IMR-90 (cell line): ENCODE measurements around the gene ATP5PO. TPM values are rescaled to one million over a fixed set of nuclear protein-coding genes. Genes with fewer than 3 reads are reported as not detected.

Source experiments
- ATAC-seq: fragments of 200-7000 bp; cut with Tn5 transposase; 2 replicates; pipeline ENCODE4 v1.9.1; 2020; ENCODE audit warnings: low read depth, mild to moderate bottlenecking, moderate library complexity
- BruUV-seq: library from RNA; stranded (reverse); fragments of 400-500 nt; replicated peaks from 2 replicates; lab custom pipeline; 2021; lab: Mats Ljungman, UMichigan
- CTCF ChIA-PET: fragments of 300-600 bp; formaldehyde crosslinking; extraction: SDS; loops from one replicate; lab custom pipeline; 2021; ENCODE audit warnings: antibody characterized with exemption; lab: Yijun Ruan, JAX
- POLR2A ChIA-PET: fragments of 300-600 bp; sonication (Branson Sonifier 250); formaldehyde crosslinking; loops from one replicate; lab custom pipeline; 2022; ENCODE audit warnings: antibody characterized with exemption; ENCODE audit not compliant: unreplicated experiment; lab: Charles Lee
- DNase-seq: peaks from one replicate; pipeline ENCODE4 v3.0.0; 2013
- H2AFZ ChIP-seq: replicated peaks from 2 replicates; pipeline ENCODE3; 2013; ENCODE audit warnings: low read length, mild to moderate bottlenecking; ENCODE audit not compliant: poor library complexity
- H2AK5ac ChIP-seq: 2 replicates; pipeline ENCODE4 v1.6.1; 2013; ENCODE audit warnings: low read depth, low read length, inconsistent platforms
- H2AK9ac ChIP-seq: replicated peaks from 2 replicates; pipeline ENCODE3; 2013; ENCODE audit warnings: mild to moderate bottlenecking, low read depth, low read length, moderate library complexity; ENCODE audit not compliant: poor library complexity
- H2BK120ac ChIP-seq: 2 replicates; pipeline ENCODE4 v1.6.1; 2013; ENCODE audit warnings: low read depth, low read length, inconsistent platforms
- H2BK15ac ChIP-seq: 3 replicates; pipeline ENCODE4 v1.6.1; 2013; ENCODE audit warnings: low read depth, low read length, inconsistent platforms
- H2BK20ac ChIP-seq: 2 replicates; pipeline ENCODE4 v1.6.1; 2013; ENCODE audit warnings: low read depth, mild to moderate bottlenecking, inconsistent platforms, low read length, moderate library complexity
- H2BK5ac ChIP-seq: 2 replicates; pipeline ENCODE4 v1.6.1; 2013; ENCODE audit warnings: mild to moderate bottlenecking, low read depth, low read length, inconsistent platforms; ENCODE audit not compliant: poor library complexity, severe bottlenecking
- H3K14ac ChIP-seq: replicated peaks from 2 replicates; pipeline ENCODE4 v1.6.1; 2013; ENCODE audit warnings: low read depth, low read length, inconsistent platforms
- H3K18ac ChIP-seq: 2 replicates; pipeline ENCODE4 v1.6.1; 2013; ENCODE audit warnings: low read depth, low read length, control low read depth
- H3K23ac ChIP-seq: 2 replicates; pipeline ENCODE4 v1.6.1; 2013; ENCODE audit warnings: low read depth, low read length, inconsistent platforms
- H3K27ac ChIP-seq: 2 replicates; pipeline ENCODE4 v1.5.1; 2013; ENCODE audit warnings: mild to moderate bottlenecking, control low read depth, low read length; ENCODE audit not compliant: insufficient read depth
- H3K27me3 ChIP-seq: 2 replicates; pipeline ENCODE4 v1.6.1; 2013; ENCODE audit warnings: low read length; ENCODE audit not compliant: control insufficient read depth, insufficient read depth
- H3K36me3 ChIP-seq: 2 replicates; pipeline ENCODE4 v1.6.1; 2013; ENCODE audit warnings: low read length, mixed read lengths; ENCODE audit not compliant: control insufficient read depth, insufficient read depth
- H3K4ac ChIP-seq: 2 replicates; pipeline ENCODE4 v1.6.1; 2013; ENCODE audit warnings: low read depth, low read length, inconsistent platforms
- H3K4me1 ChIP-seq: 2 replicates; pipeline ENCODE4 v1.6.1; 2013; ENCODE audit warnings: low read length, mixed read lengths; ENCODE audit not compliant: control insufficient read depth, insufficient read depth
- H3K4me2 ChIP-seq: 2 replicates; pipeline ENCODE4 v1.6.1; 2013; ENCODE audit warnings: low read depth, mild to moderate bottlenecking, control low read depth, low read length, moderate library complexity
- H3K4me3 ChIP-seq: 2 replicates; pipeline ENCODE4 v1.5.1; 2013; ENCODE audit warnings: low read depth, mild to moderate bottlenecking, control low read depth, low read length, moderate library complexity; ENCODE audit not compliant: insufficient read depth
- H3K56ac ChIP-seq: 2 replicates; pipeline ENCODE4 v1.6.1; 2013; ENCODE audit warnings: low read length, inconsistent platforms; ENCODE audit not compliant: insufficient read depth; ENCODE audit errors: extremely low read depth
- H3K79me1 ChIP-seq, 2 experiments: 2 replicates each; pipeline ENCODE4 v1.6.1; 2013; ENCODE audit warnings: low read length in 2 of 2, inconsistent platforms in 1 of 2, low read depth in 1 of 2
- H3K9ac ChIP-seq: 2 replicates; pipeline ENCODE4 v1.6.1; 2013; ENCODE audit warnings: low read depth, low read length, control low read depth
- H3K9me1 ChIP-seq: 2 replicates; pipeline ENCODE4 v1.6.1; 2013; ENCODE audit warnings: low read length, inconsistent platforms; ENCODE audit not compliant: insufficient read depth
- H3K9me3 ChIP-seq: 2 replicates; pipeline ENCODE4 v1.6.1; 2013; ENCODE audit warnings: low read length; ENCODE audit not compliant: control insufficient read depth, insufficient read depth
- H4K20me1 ChIP-seq: 2 replicates; pipeline ENCODE4 v1.6.1; 2013; ENCODE audit warnings: low read length, inconsistent platforms; ENCODE audit not compliant: insufficient read depth
- H4K5ac ChIP-seq: 2 replicates; pipeline ENCODE4 v1.6.1; 2013; ENCODE audit warnings: mild to moderate bottlenecking, low read depth, low read length, control low read depth
- H4K8ac ChIP-seq, 2 experiments: 2 replicates each; pipeline ENCODE4 v1.6.1; 2013; ENCODE audit warnings: low read depth in 2 of 2, low read length in 2 of 2, control low read depth in 1 of 2, inconsistent platforms in 1 of 2
- H4K91ac ChIP-seq: 2 replicates; pipeline ENCODE4 v1.6.1; 2013; ENCODE audit warnings: low read depth, low read length, inconsistent platforms; ENCODE audit not compliant: insufficient read depth
- BHLHE40 ChIP-seq: fragments of 150-350 bp; IDR thresholded peaks from 2 replicates; pipeline ENCODE4 v1.6.1; 2016; ENCODE audit warnings: mild to moderate bottlenecking, low read depth, low read length
- CEBPB ChIP-seq: IDR thresholded peaks from 2 replicates; pipeline ENCODE4 v1.6.1; 2012; ENCODE audit warnings: low read depth, low read length, improper control_type of control experiment
- CHD1 ChIP-seq: IDR thresholded peaks from 2 replicates; pipeline ENCODE4 v1.6.1; 2012; ENCODE audit warnings: low read depth, low read length, improper control_type of control experiment
- FOS ChIP-seq: fragments of 150-350 bp; IDR thresholded peaks from 2 replicates; pipeline ENCODE4 v1.6.1; 2016; ENCODE audit warnings: low read depth, low read length
- MAZ ChIP-seq: IDR thresholded peaks from 2 replicates; pipeline ENCODE4 v1.6.1; 2012; ENCODE audit warnings: low read depth, mild to moderate bottlenecking, low read length, improper control_type of control experiment, moderate library complexity, borderline replicate concordance
- MXI1 ChIP-seq: IDR thresholded peaks from 2 replicates; pipeline ENCODE4 v1.6.1; 2012; ENCODE audit warnings: low read depth, mild to moderate bottlenecking, low read length, moderate library complexity, borderline replicate concordance
- NFE2L2 ChIP-seq: fragments of 150-350 bp; IDR thresholded peaks from 2 replicates; pipeline ENCODE4 v1.6.1; 2016; ENCODE audit warnings: low read depth, mild to moderate bottlenecking, low read length
- POLR2A ChIP-seq: IDR thresholded peaks from 2 replicates; pipeline ENCODE4 v1.6.1; 2012; ENCODE audit warnings: mild to moderate bottlenecking, low read depth, low read length
- RAD21 ChIP-seq: IDR thresholded peaks from 2 replicates; pipeline ENCODE4 v1.6.1; 2012; ENCODE audit warnings: low read length, improper control_type of control experiment
- RCOR1 ChIP-seq: IDR thresholded peaks from 2 replicates; pipeline ENCODE4 v1.6.1; 2012; ENCODE audit warnings: mild to moderate bottlenecking, low read length, improper control_type of control experiment; ENCODE audit not compliant: insufficient replicate concordance
- RFX5 ChIP-seq: IDR thresholded peaks from 2 replicates; pipeline ENCODE4 v1.8.0; 2012; ENCODE audit warnings: low read depth, mild to moderate bottlenecking, low read length, moderate library complexity
- SMC3 ChIP-seq: fragments of 150-350 bp; IDR thresholded peaks from 2 replicates; pipeline ENCODE4 v1.6.1; 2016; ENCODE audit warnings: low read depth, mild to moderate bottlenecking, antibody characterized with exemption, low read length, moderate library complexity
- whole genome bisulfite sequencing, 2 experiments: methylation state at CpG; one replicate each; pipeline versions ENCODE4 v1.1.5 to v1.1.7; 2013; ENCODE audit warnings: missing lambda C conversion rate in 2 of 2; ENCODE audit not compliant: insufficient read length in 1 of 2; ENCODE audit errors: extremely low coverage in 2 of 2; 5-methylcytosine and 5-hydroxymethylcytosine counted together
- dilution Hi-C: fragments of 300-500 bp; cut with HindIII; formaldehyde crosslinking; loops from one replicate; pipeline ENCODE4 v1.14.3; 2018; ENCODE audit warnings: low sequenced_read_pairs; ENCODE audit not compliant: unreplicated experiment
- in situ Hi-C: fragments of 300-500 bp; cut with MboI; formaldehyde crosslinking; loops from 3 replicates; pipeline ENCODE4 v1.14.3; 2019; ENCODE audit warnings: low sequenced_read_pairs, inconsistent platforms, mixed read lengths
- intact Hi-C: fragments of 100-400 bp; cut with micrococcal nuclease; formaldehyde crosslinking; loops from 2 replicates; pipeline ENCODE4 v1.10.0; 2022
- polyA plus RNA-seq, 3 experiments: library from polyadenylated mRNA; depleted of rRNA; stranded (reverse); fragments of >200 nt; gene quantifications; 2 replicates each; pipeline ENCODE4 v1.2.3, GENCODE V29; 2012; ENCODE audit warnings: low replicate concordance in 1 of 3
- total RNA-seq: library from RNA; depleted of rRNA; stranded (reverse); fragments of >200 nt; gene quantifications from 2 replicates; pipeline ENCODE4 v1.2.3, GENCODE V29; 2012
- TF ChIP-seq, protein P1 (sequence below): fragments of 150-350 bp; IDR thresholded peaks from 2 replicates; pipeline ENCODE4 v1.6.1; 2017; ENCODE audit warnings: mild to moderate bottlenecking, antibody characterized with exemption, low read length, low read depth
- TF ChIP-seq, protein P2 (sequence below): conservative IDR thresholded peaks from 2 replicates; pipeline ENCODE4 v1.5.1; 2012; ENCODE audit warnings: mild to moderate bottlenecking, low read depth, low read length, improper control_type of control experiment

ATP5PO gene
- total and polyA plus RNA-seq, 2 of the 4 experiments (the other 2 are of a cell fraction) = 237 to 250 TPM

DNA sequence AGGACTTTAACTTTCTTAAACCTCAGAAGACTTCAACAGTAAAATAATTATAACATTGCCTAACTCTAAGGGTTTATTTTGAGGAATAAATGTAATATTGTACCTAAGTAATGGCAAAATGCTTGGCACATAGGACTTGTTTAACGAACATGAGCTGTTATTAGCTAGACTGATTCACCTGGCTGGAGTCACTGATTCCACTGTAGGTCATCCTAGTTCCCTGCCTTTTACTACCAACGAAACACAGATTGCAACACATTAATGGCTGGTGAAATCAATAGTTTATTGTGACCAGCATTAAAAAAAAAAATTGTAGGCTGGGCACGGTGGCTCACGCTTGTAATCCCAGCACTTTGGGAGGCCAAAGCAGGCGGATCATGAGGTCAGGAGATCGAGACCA is 45.5 kb upstream of the ATP5PO start:
- Histone ChIP-seq H4K8ac (no peak overlapping the region), H2AK5ac (no peak overlapping the region), H3K4me2 (no peak overlapping the region), H4K20me1 (no peaks in the 10 kb centered on the region), H3K23ac (no peak overlapping the region), H3K9me1 (no peaks in the 10 kb centered on the region), H3K9me3 (peaks cover 3% of the 10 kb centered on the region; the same call in 1 of the 2 replicates), H3K14ac (no peak overlapping the region), H2BK5ac (no peak overlapping the region), H3K4me1 (no peaks in the 10 kb centered on the region), H3K4me3 (no peak overlapping the region), H2BK120ac (no peak overlapping the region), H4K5ac (no peak overlapping the region), H2AK9ac (no peak overlapping the region), H3K18ac (no peak overlapping the region), H3K36me3 (no peaks in the 10 kb centered on the region), H3K56ac (no peak overlapping the region), H2BK20ac (no peak overlapping the region), H3K9ac (no peak overlapping the region), H2AFZ (no peak overlapping the region), H3K79me1 (no peaks in the 10 kb centered on the region), H3K27me3 (no peaks in the 10 kb centered on the region), H3K27ac (no peak overlapping the region), H3K4ac (no peak overlapping the region), H2BK15ac (no peak overlapping the region), H4K91ac (no peak overlapping the region)
- BruUV-seq = no TSS peak
- intact Hi-C loops (no loop called here), in situ Hi-C loops (no loop called here), dilution Hi-C loops (no loop called here)
- TF ChIP-seq RAD21 = no peak
- no peak for TF ChIP-seq NFE2L2
- no peak for TF ChIP-seq MXI1
- TF ChIP-seq, protein P1, sequence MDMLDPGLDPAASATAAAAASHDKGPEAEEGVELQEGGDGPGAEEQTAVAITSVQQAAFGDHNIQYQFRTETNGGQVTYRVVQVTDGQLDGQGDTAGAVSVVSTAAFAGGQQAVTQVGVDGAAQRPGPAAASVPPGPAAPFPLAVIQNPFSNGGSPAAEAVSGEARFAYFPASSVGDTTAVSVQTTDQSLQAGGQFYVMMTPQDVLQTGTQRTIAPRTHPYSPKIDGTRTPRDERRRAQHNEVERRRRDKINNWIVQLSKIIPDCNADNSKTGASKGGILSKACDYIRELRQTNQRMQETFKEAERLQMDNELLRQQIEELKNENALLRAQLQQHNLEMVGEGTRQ = no peak
- TF ChIP-seq BHLHE40 = no peak
- TF ChIP-seq FOS = no peak
- no peak for TF ChIP-seq SMC3
- TF ChIP-seq RCOR1 = no peak
- TF ChIP-seq, protein P2, sequence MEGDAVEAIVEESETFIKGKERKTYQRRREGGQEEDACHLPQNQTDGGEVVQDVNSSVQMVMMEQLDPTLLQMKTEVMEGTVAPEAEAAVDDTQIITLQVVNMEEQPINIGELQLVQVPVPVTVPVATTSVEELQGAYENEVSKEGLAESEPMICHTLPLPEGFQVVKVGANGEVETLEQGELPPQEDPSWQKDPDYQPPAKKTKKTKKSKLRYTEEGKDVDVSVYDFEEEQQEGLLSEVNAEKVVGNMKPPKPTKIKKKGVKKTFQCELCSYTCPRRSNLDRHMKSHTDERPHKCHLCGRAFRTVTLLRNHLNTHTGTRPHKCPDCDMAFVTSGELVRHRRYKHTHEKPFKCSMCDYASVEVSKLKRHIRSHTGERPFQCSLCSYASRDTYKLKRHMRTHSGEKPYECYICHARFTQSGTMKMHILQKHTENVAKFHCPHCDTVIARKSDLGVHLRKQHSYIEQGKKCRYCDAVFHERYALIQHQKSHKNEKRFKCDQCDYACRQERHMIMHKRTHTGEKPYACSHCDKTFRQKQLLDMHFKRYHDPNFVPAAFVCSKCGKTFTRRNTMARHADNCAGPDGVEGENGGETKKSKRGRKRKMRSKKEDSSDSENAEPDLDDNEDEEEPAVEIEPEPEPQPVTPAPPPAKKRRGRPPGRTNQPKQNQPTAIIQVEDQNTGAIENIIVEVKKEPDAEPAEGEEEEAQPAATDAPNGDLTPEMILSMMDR = no peak
- no peak for TF ChIP-seq POLR2A
- no peak for TF ChIP-seq CEBPB
- TF ChIP-seq MAZ = no peak
- no peak for TF ChIP-seq CHD1
- TF ChIP-seq RFX5 = no peak
- CTCF ChIA-PET = interaction anchor here (1.3 kb wide), 1 partner anchor 9 kb away, joined by 3 read pairs; no protein-coding TSS in a partner anchor
- DNase-seq (no peak), ATAC-seq (no peak)
- WGBS, 2 experiments = no CpG with 5 or more reads among the region's 6 CpGs
- POLR2A ChIA-PET = no interaction called here
